ENCODE results near the gene ZSWIM8.
"Not testable (repeated sequence)": the region's sequence is repeated elsewhere in the genome, so short reads cannot be mapped to it uniquely, and the experiment has no call there.

Gene ZSWIM8

DNA sequence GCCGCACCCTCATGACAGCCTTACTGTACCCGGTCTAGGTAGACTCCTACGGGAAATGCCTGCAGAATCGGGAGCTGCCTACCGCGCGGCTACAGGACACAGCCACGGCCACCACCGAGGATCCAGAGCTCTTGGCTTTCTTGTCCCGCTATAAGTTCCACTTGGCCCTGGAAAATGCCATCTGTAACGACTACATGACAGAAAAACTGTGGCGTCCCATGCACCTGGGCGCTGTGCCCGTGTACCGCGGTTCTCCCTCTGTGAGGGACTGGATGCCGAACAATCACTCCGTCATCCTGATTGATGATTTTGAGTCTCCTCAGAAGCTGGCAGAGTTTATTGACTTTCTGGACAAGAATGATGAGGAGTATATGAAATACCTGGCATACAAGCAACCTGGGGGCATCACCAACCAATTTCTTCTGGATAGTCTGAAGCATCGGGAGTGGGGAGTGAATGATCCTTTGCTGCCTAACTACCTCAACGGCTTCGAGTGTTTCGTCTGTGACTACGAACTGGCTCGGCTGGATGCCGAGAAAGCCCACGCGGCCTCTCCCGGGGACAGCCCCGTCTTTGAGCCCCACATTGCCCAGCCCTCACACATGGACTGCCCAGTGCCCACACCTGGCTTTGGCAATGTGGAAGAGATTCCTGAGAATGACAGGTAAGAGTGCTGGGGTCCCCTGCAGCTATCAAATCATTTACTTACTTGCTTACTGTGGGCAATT, 12.1 kb upstream of the ZSWIM8 start:
- no peak for DNase-seq (ENCODE audit: low read depth in 2 of 2)

DNA sequence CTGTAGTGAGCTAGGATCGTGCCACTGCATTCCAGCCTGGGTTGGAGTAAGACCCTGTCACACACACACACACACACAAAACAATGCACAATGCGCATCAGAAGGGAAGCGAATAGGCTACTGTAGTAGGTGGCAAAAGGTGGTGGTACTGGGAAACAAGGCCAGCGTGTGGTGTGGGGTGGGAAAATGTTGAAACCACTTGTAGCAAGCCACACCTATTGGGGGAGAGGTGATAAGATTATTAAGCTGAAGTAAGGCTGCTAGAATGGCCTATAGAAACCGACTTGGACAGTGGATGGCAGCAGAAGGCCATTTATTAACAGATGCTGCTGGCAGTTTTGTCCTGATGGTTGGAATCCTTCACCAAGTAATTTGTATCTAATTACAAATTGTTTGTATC, 10.8 kb upstream of the ZSWIM8 start:
- no peak for DNase-seq (ENCODE audit: low read depth in 2 of 2)

- DNase-seq (ENCODE audit: low read depth in 2 of 2) = no peak
Measured at GRCh38 chr10:73779018-73779417, 6.4 kb upstream of the ZSWIM8 start.

- no peak for DNase-seq (ENCODE audit: low read depth in 2 of 2)
Measured at GRCh38 chr10:73779539-73780197, 5.7 kb upstream of the ZSWIM8 start.

DNA sequence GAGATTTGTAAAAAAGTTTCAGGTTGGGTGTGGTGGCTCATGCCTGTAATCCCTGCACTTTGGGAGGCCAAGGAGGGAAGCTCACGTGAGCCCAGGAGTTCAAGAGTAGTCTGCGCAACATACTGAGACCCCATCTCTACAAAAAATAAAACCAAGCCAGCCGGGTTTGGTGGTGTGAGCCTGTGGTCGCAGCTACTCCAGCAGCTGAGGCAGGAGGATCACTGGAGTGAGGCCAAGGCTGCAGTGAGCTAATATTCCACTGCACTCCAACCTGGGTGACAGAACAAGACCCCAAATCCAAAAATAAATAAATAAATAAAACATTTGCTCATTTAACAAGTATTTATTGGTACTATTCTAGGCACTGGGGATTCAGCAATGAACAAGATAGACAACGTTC, 5.1 kb upstream of the ZSWIM8 start:
- DNase-seq (ENCODE audit: low read depth in 2 of 2) = no peak

DNA sequence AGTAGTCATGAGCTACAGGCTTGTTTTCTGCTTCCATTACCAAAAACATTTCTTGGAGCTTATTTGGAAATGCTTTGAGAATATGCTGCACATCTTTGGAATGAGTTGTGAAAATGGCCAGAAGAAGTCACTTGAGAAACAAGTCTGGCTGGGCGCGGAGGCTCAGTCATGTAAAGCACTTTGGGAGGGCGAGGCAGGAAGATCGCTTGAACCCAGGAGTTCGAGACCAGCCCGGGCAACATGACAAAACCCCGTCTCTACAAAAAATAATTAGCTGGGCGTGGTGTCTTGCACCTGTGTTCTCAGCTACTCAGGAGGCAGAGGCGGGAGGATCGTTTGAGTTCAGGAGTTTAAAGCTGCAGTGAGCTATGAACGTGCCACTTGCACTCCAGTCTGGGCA, 4.4 kb upstream of the ZSWIM8 start:
- DNase-seq (ENCODE audit: low read depth in 2 of 2) = no peak

GRCh38 chr10:73781548-73781878, 3.9 kb upstream of the ZSWIM8 start:
- no peak for DNase-seq (ENCODE audit: low read depth in 2 of 2)

- DNase-seq (ENCODE audit: low read depth in 2 of 2) = peak; percentile 67 to 77
Measured at GRCh38 chr10:73781879-73782748, 3.3 kb upstream of the ZSWIM8 start, which contains the start of gene CHCHD1. CHCHD1 (plus strand) TSS chr10:73782048; CDS start chr10:73782076, 28 bp downstream.

DNA sequence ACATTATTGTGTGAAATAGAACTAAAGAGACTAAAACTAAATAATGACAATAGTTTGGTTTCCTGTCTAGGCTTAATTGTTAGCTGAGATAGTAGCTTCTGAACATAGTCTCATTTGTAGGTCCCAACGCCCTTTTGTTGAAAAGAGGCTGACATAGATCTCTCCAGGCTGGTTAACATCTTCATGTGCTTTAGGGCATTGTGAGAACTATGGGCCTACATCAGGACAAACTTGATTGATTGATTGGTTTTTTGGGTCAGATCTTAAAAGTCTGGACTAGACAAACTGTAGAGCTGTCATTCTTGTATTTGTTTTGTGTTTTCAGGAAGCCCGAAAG, 2.7 kb upstream of the ZSWIM8 start:
- DNase-seq (ENCODE audit: low read depth in 2 of 2) = no peak

DNA sequence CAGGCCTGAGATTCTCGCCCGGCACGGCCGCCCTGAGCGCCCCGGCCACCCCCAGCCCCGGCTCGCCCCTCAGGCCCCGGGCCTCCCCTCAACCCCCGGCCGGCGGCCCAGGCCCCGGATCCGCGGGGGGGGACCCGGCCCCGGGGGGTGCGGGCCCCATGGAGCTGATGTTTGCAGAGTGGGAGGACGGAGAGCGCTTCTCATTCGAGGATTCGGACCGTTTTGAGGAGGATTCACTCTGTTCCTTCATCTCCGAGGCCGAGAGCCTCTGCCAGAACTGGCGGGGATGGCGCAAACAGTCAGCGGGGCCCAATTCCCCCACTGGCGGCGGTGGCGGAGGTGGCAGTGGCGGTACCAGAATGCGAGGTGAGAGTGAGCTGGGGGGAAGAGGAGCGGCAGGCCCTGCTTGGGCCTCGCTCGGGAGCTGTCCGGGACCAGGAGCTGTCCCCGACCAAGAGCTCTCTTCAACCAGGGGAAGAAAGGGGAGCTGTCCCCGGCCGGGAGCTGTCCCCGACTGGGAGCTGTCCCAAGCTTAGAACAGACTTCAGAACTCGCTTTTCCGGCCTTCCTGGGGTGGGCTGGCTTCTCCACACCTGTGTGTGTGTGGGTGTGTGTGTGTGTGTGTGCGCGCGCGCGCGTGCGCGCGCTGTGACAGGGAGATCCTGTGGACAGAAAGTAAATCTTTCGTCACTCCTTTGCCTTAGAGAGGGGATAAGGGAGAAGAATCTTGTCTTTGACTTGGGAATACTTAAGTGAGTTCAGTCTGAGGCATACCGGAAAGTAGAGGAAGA, 510 bp downstream of the ZSWIM8 start:
- no peak for DNase-seq (ENCODE audit: low read depth in 2 of 2)

GRCh38 chr10:73786512-73786885, 1.1 kb downstream of the ZSWIM8 start:
- no peak for DNase-seq (ENCODE audit: low read depth in 2 of 2)

GRCh38 chr10:73787031-73787800, 1.8 kb downstream of the ZSWIM8 start:
- DNase-seq (ENCODE audit: low read depth in 2 of 2) = not testable (repeated sequence)

DNA sequence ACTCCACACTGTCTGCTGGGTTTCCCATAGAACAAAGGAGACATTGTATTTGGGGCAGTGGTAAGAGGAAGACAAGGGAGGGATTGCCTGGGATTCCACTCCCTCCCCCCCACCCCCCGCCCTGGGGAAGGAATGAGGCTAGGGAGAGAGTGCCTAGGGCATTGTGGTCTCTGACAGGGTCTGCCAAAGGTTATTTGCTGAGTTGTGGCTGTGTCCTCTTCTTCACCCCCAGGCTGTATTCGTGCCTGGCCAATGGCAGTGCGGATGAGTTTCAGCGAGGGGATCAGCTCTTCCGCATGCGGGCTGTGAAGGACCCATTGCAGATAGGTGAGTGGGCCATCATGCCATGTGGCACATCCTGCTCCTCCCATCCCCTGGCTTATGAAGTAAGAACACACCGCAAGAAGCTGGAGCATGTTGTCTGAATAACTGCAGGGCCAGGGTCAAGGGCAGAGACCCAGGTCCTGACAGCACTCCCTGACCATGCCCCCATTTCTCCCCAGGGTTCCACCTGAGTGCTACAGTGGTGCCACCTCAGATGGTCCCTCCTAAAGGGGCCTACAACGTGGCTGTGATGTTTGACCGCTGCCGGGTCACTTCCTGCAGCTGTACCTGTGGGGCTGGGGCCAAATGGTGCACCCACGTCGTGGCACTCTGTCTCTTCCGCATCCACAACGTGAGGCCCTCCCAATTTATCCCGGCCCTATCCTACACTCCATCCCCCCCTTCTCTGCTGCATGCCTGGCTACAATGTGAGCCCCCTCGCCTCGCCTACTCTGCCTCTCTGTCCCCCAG, 3.7 kb downstream of the ZSWIM8 start:
- no peak for DNase-seq (ENCODE audit: low read depth in 2 of 2)

GRCh38 chr10:73789659-73790055, 4.3 kb downstream of the ZSWIM8 start:
- DNase-seq (ENCODE audit: low read depth in 2 of 2) = no peak

GRCh38 chr10:73790886-73791625, 5.7 kb downstream of the ZSWIM8 start:
- DNase-seq (ENCODE audit: low read depth in 2 of 2) = no peak

- no peak for DNase-seq (ENCODE audit: low read depth in 2 of 2)
Measured at GRCh38 chr10:73791871-73792400, 6.5 kb downstream of the ZSWIM8 start.

GRCh38 chr10:73793456-73793855, 8.1 kb downstream of the ZSWIM8 start:
- DNase-seq (ENCODE audit: low read depth in 2 of 2) = no peak

DNA sequence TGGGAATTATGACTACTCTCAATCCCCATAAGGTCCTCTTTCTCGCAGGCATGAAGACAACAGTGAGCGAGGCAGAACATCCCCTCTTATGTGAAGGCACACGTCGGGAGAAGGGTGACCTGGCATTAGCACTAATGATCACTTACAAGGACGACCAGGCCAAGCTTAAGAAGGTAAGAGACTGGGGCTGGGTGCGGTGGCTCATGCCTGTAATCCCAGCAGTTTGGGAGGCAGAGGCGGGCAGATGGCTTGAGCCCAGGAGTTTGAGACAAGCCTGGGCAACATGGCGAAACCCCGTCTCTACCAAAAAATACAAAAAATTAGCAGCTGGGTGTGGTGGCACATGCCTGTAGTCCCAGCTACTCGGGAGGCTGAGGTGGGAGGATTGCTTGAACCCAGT, 10.1 kb downstream of the ZSWIM8 start:
- DNase-seq (ENCODE audit: low read depth in 2 of 2) = not testable (repeated sequence)

GRCh38 chr10:73796035-73796434, 10.6 kb downstream of the ZSWIM8 start:
- DNase-seq (ENCODE audit: low read depth in 2 of 2) = not testable (repeated sequence)
